Calu3 (cell line): ENCODE measurements around the gene GRIK1. TPM values are rescaled to one million over a fixed set of nuclear protein-coding genes. Genes with fewer than 3 reads are reported as not detected.

Experiments
- BruUV-seq: library from RNA; stranded (reverse); fragments of 400-500 nt; replicated peaks from 2 replicates; lab custom pipeline; 2021; lab: Mats Ljungman, UMichigan
- CTCF ChIA-PET: fragments of 300-600 bp; sonication (Branson Sonifier 250); formaldehyde crosslinking; loops from one replicate; lab custom pipeline; 2022; ENCODE audit warnings: antibody characterized with exemption; lab: Charles Lee
- DNase-seq: peaks from one replicate; pipeline ENCODE4 v3.0.0; 2022
- H3K27ac Mint-ChIP-seq: one replicate; pipeline ENCODE4 v1.8.0; 2022; ENCODE audit warnings: mixed read lengths; ENCODE audit not compliant: unreplicated experiment
- H3K27me3 Mint-ChIP-seq: one replicate; pipeline ENCODE4 v1.8.0; 2022; ENCODE audit warnings: mixed read lengths; ENCODE audit not compliant: unreplicated experiment
- H3K36me3 Mint-ChIP-seq: one replicate; pipeline ENCODE4 v1.8.0; 2022; ENCODE audit warnings: mild to moderate bottlenecking, moderate library complexity, mixed read lengths; ENCODE audit not compliant: insufficient read depth, unreplicated experiment
- H3K4me1 Mint-ChIP-seq: one replicate; pipeline ENCODE4 v1.8.0; 2022; ENCODE audit warnings: mild to moderate bottlenecking, low read depth, mixed read lengths; ENCODE audit not compliant: unreplicated experiment
- H3K4me3 Mint-ChIP-seq: one replicate; pipeline ENCODE4 v1.8.0; 2022; ENCODE audit warnings: mild to moderate bottlenecking, low read depth, moderate library complexity, mixed read lengths; ENCODE audit not compliant: unreplicated experiment
- H3K9me3 Mint-ChIP-seq: one replicate; pipeline ENCODE4 v1.8.0; 2022; ENCODE audit warnings: low read depth, mixed read lengths; ENCODE audit not compliant: unreplicated experiment
- CTCF ChIP-seq: fragments of 200-600 bp; IDR thresholded peaks from one replicate; pipeline ENCODE4 v1.8.0; 2022; ENCODE audit warnings: antibody characterized with exemption; ENCODE audit not compliant: unreplicated experiment
- intact Hi-C: fragments of 100-400 bp; cut with micrococcal nuclease; formaldehyde crosslinking; loops from one replicate; pipeline ENCODE4 v1.10.0; 2022; ENCODE audit not compliant: unreplicated experiment
- total RNA-seq: library from RNA; stranded (reverse); gene quantifications from 2 replicates; pipeline ENCODE4 v1.2.3, GENCODE V29; 2022

Gene GRIK1
- total RNA-seq, 1 experiment from 2014 or later, result not detected

GRCh38 chr21:29661672-29662442 lies 277.9 kb downstream of the GRIK1 start:
- TF ChIP-seq CTCF, result no peak
- Mint-ChIP-seq H3K4me3 (no peak overlapping the region), H3K36me3 (no peaks in the 10 kb centered on the region), H3K27ac (no peak overlapping the region), H3K4me1 (peaks cover 17% of the 10 kb centered on the region), H3K9me3 (no peaks in the 10 kb centered on the region), H3K27me3 (no peaks in the 10 kb centered on the region)
- intact Hi-C loops, result no loop called here
- CTCF ChIA-PET, result no interaction called here
- no peak for DNase-seq
- BruUV-seq, result no TSS peak

- Mint-ChIP-seq H3K9me3 (peaks cover 2% of the 10 kb centered on the region), H3K36me3 (peaks cover 5% of the 10 kb centered on the region), H3K27ac (no peak overlapping the region), H3K27me3 (no peaks in the 10 kb centered on the region), H3K4me3 (no peak overlapping the region), H3K4me1 (peaks cover 25% of the 10 kb centered on the region)
- no TSS peak for BruUV-seq
- no peak for TF ChIP-seq CTCF
- intact Hi-C loops, result no loop called here
- CTCF ChIA-PET, result no interaction called here
- DNase-seq, result no peak
Measured at GRCh38 chr21:29660047-29660720, 279.6 kb downstream of the GRIK1 start.

GRCh38 chr21:29658934-29659203 lies 280.9 kb downstream of the GRIK1 start:
- peaks cover 5% of the 10 kb centered on the region for H3K36me3 Mint-ChIP-seq
- H3K4me3 Mint-ChIP-seq, result no peak overlapping the region
- peaks cover 2% of the 10 kb centered on the region for H3K9me3 Mint-ChIP-seq
- no peaks in the 10 kb centered on the region for H3K27me3 Mint-ChIP-seq
- no TSS peak for BruUV-seq
- no peak for TF ChIP-seq CTCF
- no peak for DNase-seq
- peaks cover 15% of the 10 kb centered on the region for H3K4me1 Mint-ChIP-seq
- intact Hi-C loops, result no loop called here
- H3K27ac Mint-ChIP-seq, result no peak overlapping the region
- CTCF ChIA-PET, result no interaction called here

- no peak overlapping the region for H3K27ac Mint-ChIP-seq
- TF ChIP-seq CTCF, result no peak
- CTCF ChIA-PET, result no interaction called here
- BruUV-seq, result no TSS peak
- peaks cover 10% of the 10 kb centered on the region for H3K4me1 Mint-ChIP-seq
- intact Hi-C loops, result no loop called here
- peaks cover 5% of the 10 kb centered on the region for H3K36me3 Mint-ChIP-seq
- peaks cover 2% of the 10 kb centered on the region for H3K9me3 Mint-ChIP-seq
- no peak overlapping the region for H3K4me3 Mint-ChIP-seq
- H3K27me3 Mint-ChIP-seq, result no peaks in the 10 kb centered on the region
- DNase-seq, result no peak
Measured at GRCh38 chr21:29658177-29658933, 281.4 kb downstream of the GRIK1 start.
